Measurements from ENCODE around the gene LINGO1. TPM values are rescaled to one million over a fixed set of nuclear protein-coding genes. Genes with fewer than 3 reads are reported as not detected.

LINGO1 gene
- total and polyA plus RNA-seq, 9 of the 15 experiments (the other 6 are each of a cell fraction or from before 2014, with no cell fraction given), result 0.07 to 15.3 (median 2.1) TPM

DNA sequence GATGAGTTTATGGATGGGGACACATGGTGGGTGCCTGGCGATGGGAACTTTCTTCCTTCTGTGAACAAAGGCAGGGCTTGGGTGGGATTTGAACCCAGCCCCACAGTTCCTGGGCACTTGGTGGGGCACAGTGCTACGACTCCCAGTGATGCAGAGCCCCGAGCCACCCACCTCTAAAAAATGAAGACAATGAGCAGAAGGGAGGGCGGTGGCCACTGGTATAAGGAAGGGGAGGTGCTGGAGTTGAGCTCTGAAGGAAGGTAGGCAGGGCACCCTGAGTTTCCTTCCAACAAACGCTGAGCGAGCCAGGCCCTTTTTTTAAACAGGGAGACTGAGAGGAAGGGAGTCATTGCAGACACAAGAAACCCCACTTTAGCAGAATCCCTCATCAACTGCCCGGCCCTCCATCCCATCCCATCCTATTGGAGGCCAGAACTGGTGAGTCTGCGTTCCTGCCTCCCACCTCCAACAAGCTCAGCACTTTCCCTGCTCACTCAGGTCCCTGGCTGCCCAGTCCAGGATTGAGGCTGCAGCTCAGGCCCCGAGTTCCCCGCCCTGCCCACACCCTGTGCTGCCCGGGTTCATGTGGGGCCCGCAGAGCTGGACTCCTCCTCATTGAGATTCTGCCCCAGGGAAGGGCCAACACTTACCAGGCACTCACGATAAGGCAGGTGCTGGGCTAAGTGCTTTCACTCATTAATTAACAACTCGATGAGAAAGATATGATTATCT lies 57.3 kb downstream of the LINGO1 start:
- in situ Hi-C loops (cut with MboI), result no loop called here
- ATAC-seq, result no peak
- no peak overlapping the region for H3K4me3 ChIP-seq

DNA sequence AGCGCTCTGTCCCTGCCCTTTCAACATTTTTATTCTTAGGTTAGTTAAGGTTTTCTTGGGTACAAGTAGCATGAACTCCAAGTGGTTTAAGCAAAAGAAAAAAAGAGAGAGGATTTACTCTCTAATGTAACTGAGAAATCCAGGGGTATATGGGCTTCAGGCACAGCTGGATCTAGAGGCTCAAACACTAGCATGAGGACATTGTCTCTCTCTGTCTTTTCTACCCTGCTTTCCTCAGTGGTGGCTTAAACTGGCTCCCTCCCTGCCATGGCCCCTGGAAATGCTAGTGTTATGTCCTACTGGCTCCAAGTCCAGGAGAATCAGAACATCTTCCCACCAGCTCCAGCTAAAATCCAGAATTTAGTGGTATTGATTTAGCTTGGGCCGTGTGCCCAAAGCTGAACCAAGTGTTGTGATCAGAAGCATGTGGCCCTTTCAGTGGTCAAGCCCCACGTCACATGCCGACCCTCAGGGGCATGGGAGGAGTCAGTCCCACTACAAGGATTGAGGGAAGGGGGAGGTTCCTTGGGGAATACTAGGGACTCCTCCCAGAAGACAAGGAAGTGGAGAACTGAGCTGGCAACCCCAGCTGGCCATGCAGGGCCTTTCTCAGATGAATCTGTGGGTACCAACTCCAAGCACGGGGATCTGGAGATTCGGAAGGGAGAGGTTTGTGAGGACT lies 58.0 kb downstream of the LINGO1 start:
- H3K27ac ChIP-seq (ENCODE audit: extremely low read depth, low read depth, low read length), result no peak overlapping the region
- no peaks in the 10 kb centered on the region for H3K9me1 ChIP-seq (ENCODE audit: control insufficient read depth, insufficient read depth, low read length)
- H3K4me2 ChIP-seq (ENCODE audit: insufficient read depth, low read length), result no peak overlapping the region
- in situ Hi-C loops (cut with MboI) (no loop called here), intact Hi-C loops (cut with micrococcal nuclease) (no loop called here)
- no peaks in the 10 kb centered on the region for H4K20me1 ChIP-seq (replicated peaks; ENCODE audit: control insufficient read depth, insufficient read depth, low read length)
- no TSS peak for BruUV-seq (replicated peaks)
- no peaks in the 10 kb centered on the region for H3K9me3 ChIP-seq (replicated peaks; ENCODE audit: control insufficient read depth, insufficient read depth, low read depth, low read length)
- DNase-seq (ENCODE audit: extremely low read depth in 1 of 4, low spot score in 3 of 4) (no peak), ATAC-seq (no peak), FAIRE-seq (no peak)
- H3K4me3 ChIP-seq, result no peak overlapping the region
- CTCF ChIA-PET (ENCODE audit: low intra/inter-chr PET ratio), result no interaction called here
- POLR2A ChIA-PET, result interaction anchor here (0.6 kb wide), 1 partner anchor 58 kb away, joined by 3 read pairs; no protein-coding TSS in a partner anchor
- H3K9ac ChIP-seq (ENCODE audit: insufficient read depth in 1 of 2, low read depth in 2 of 2, low read length in 2 of 2), result no peak overlapping the region
- H3K4me1 ChIP-seq (replicated peaks in 1 of 2; ENCODE audit: control insufficient read depth in 2 of 2, insufficient read depth in 2 of 2, low read length in 2 of 2), result peaks cover 3% of the 10 kb centered on the region in 2 experiments; a peak in 4 of 5 replicates
- no peaks in the 10 kb centered on the region for H3K36me3 ChIP-seq (ENCODE audit: control insufficient read depth, insufficient read depth, low read length)
- H3K27me3 ChIP-seq (ENCODE audit: control insufficient read depth in 2 of 2, insufficient read depth in 2 of 2, low read length in 2 of 2), result peaks cover 11 to 44% of the 10 kb centered on the region in 2 experiments; a peak in 4 of 5 replicates
- H3K79me2 ChIP-seq (ENCODE audit: control insufficient read depth, insufficient read depth, low read length), result no peaks in the 10 kb centered on the region
- no peak overlapping the region for H2AFZ ChIP-seq (ENCODE audit: low read depth, low read length)
- 4% methylated on average over 6 of the region's 6 CpGs for WGBS (ENCODE audit: insufficient coverage, low coverage, missing lambda C conversion rate)
- TF ChIP-seq, protein P1, sequence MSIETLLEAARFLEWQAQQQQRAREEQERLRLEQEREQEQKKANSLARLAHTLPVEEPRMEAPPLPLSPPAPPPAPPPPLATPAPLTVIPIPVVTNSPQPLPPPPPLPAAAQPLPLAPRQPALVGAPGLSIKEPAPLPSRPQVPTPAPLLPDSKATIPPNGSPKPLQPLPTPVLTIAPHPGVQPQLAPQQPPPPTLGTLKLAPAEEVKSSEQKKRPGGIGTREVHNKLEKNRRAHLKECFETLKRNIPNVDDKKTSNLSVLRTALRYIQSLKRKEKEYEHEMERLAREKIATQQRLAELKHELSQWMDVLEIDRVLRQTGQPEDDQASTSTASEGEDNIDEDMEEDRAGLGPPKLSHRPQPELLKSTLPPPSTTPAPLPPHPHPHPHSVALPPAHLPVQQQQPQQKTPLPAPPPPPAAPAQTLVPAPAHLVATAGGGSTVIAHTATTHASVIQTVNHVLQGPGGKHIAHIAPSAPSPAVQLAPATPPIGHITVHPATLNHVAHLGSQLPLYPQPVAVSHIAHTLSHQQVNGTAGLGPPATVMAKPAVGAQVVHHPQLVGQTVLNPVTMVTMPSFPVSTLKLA (conservative IDR thresholded peaks at IDR 0.05), result no peak
- no peak for TF ChIP-seq KAT7 (CRISPR knock-in tag; IDR thresholded peaks at IDR 0.05; ENCODE audit: borderline replicate concordance)
- no peak for TF ChIP-seq HDAC1 (IDR thresholded peaks at IDR 0.05)
- TF ChIP-seq, protein P2, sequence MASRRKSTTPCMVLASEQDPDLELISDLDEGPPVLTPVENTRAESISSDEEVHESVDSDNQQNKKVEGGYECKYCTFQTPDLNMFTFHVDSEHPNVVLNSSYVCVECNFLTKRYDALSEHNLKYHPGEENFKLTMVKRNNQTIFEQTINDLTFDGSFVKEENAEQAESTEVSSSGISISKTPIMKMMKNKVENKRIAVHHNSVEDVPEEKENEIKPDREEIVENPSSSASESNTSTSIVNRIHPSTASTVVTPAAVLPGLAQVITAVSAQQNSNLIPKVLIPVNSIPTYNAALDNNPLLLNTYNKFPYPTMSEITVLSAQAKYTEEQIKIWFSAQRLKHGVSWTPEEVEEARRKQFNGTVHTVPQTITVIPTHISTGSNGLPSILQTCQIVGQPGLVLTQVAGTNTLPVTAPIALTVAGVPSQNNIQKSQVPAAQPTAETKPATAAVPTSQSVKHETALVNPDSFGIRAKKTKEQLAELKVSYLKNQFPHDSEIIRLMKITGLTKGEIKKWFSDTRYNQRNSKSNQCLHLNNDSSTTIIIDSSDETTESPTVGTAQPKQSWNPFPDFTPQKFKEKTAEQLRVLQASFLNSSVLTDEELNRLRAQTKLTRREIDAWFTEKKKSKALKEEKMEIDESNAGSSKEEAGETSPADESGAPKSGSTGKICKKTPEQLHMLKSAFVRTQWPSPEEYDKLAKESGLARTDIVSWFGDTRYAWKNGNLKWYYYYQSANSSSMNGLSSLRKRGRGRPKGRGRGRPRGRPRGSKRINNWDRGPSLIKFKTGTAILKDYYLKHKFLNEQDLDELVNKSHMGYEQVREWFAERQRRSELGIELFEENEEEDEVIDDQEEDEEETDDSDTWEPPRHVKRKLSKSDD (conservative IDR thresholded peaks at IDR 0.05; ENCODE audit: low read length), result no peak
- no peak for TF ChIP-seq NR4A1 (CRISPR knock-in tag; IDR thresholded peaks at IDR 0.05)
- TF ChIP-seq NR4A1 (tag; IDR thresholded peaks at IDR 0.05), result no peak

More for the DNA sequence above, 57.3 kb downstream of the LINGO1 start:
- H3K9me3 ChIP-seq (replicated peaks; ENCODE audit: control insufficient read depth, insufficient read depth, low read depth, low read length), result no peaks in the 10 kb centered on the region
- no peaks in the 10 kb centered on the region for H3K9me1 ChIP-seq (ENCODE audit: control insufficient read depth, insufficient read depth, low read length)
- TF ChIP-seq FOXJ3 (CRISPR knock-in tag; IDR thresholded peaks at IDR 0.05), result no peak
- TF ChIP-seq RUNX1 (IDR thresholded peaks at IDR 0.05; ENCODE audit: low read depth), result no peak
- no peak for TF ChIP-seq CBFB (CRISPR knock-in tag; IDR thresholded peaks at IDR 0.05)
- no peak for TF ChIP-seq MED1 (CRISPR knock-in tag; IDR thresholded peaks at IDR 0.05; ENCODE audit: borderline replicate concordance)
- no peak for TF ChIP-seq ZNF12 (CRISPR knock-in tag; IDR thresholded peaks at IDR 0.05)
- TF ChIP-seq ZNF165 (CRISPR knock-in tag; IDR thresholded peaks at IDR 0.05; ENCODE audit: borderline replicate concordance), result no peak
- no peak for TF ChIP-seq GTF2F1 (IDR thresholded peaks at IDR 0.05; ENCODE audit: low read depth, low read length)
- no peak for TF ChIP-seq RB1 (IDR thresholded peaks at IDR 0.05; ENCODE audit: low read depth)
- TF ChIP-seq SMAD2 (IDR thresholded peaks at IDR 0.05; ENCODE audit: low read depth, low read length), result no peak
- no peaks in the 10 kb centered on the region for H3K79me2 ChIP-seq (ENCODE audit: control insufficient read depth, insufficient read depth, low read length)
- CTCF ChIA-PET (ENCODE audit: low intra/inter-chr PET ratio), result no interaction called here
- H4K20me1 ChIP-seq (replicated peaks; ENCODE audit: control insufficient read depth, insufficient read depth, low read length), result no peaks in the 10 kb centered on the region
- no peak overlapping the region for H3K27ac ChIP-seq (ENCODE audit: extremely low read depth, low read depth, low read length)
- H2AFZ ChIP-seq (ENCODE audit: low read depth, low read length), result no peak overlapping the region
- DNase-seq (ENCODE audit: extremely low read depth in 1 of 4, low spot score in 3 of 4) (no peak), FAIRE-seq (no peak)
- 0% methylated on average over 12 of the region's 14 CpGs for WGBS (ENCODE audit: insufficient coverage, low coverage, missing lambda C conversion rate)
- H3K4me2 ChIP-seq (ENCODE audit: insufficient read depth, low read length), result no peak overlapping the region
- no peak overlapping the region for H3K9ac ChIP-seq (ENCODE audit: insufficient read depth in 1 of 2, low read depth in 2 of 2, low read length in 2 of 2)
- POLR2A ChIA-PET, result interaction anchor here (0.5 to 0.6 kb wide), 2 partner anchors 16 to 58 kb away, joined by 3 read pairs; no protein-coding TSS in a partner anchor
- intact Hi-C loops (cut with micrococcal nuclease), result no loop called here
- H3K4me1 ChIP-seq (replicated peaks in 1 of 2; ENCODE audit: control insufficient read depth in 2 of 2, insufficient read depth in 2 of 2, low read length in 2 of 2), result no peaks in the 10 kb centered on the region
- no TSS peak for BruUV-seq (replicated peaks)
- no peaks in the 10 kb centered on the region for H3K36me3 ChIP-seq (ENCODE audit: control insufficient read depth, insufficient read depth, low read length)
- H3K27me3 ChIP-seq (ENCODE audit: control insufficient read depth in 2 of 2, insufficient read depth in 2 of 2, low read length in 2 of 2), result peaks cover 14 to 51% of the 10 kb centered on the region in 2 experiments; a peak in 4 of 5 replicates
